Measurements from ENCODE around the gene MRPL14.

DNA sequence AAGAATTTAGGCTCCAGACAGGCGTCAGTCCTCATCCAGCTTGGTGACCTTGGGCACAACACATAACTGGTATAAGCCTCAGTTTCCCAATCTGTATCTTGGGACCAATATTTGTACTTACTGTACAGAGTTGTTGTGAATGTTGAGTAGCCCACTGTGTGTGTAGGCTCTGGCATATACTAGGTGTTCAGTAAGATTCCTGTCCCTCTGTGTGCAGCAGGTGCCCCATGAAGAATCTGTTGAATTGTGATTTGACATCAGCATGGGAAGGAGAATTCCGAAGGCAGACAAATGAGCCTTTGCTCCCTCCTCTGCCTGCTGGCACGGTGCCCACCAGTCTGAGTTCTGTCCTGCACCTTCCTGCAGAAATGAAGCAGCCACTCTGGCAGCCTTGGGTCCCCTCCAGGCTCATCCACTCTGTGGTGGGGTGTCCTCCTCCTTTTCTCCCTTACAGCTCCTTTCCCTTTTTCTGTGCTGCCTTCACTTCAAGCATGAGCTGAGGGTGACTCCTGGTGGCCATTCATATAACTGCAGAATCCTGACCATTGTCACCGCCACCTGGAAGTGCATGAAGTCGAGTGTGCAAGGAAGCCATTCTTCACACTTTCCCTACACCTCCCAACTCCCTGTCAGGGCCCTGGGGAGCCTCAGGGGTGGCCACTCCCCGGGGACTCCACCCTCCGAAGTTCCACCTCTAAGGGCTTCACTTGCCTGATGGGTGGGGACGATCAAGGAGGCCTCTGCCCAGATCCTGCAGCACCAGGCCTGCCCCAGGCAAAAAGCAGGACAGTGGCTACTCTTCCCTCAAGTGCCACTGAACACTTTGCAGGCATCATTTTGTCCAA, 48.2 kb downstream of the MRPL14 start:
- no peak for TF ChIP-seq EZH2phosphoT487 (IDR thresholded peaks at IDR 0.05; ENCODE audit: borderline replicate concordance, low read depth, low read length)
- TF ChIP-seq, protein P1, sequence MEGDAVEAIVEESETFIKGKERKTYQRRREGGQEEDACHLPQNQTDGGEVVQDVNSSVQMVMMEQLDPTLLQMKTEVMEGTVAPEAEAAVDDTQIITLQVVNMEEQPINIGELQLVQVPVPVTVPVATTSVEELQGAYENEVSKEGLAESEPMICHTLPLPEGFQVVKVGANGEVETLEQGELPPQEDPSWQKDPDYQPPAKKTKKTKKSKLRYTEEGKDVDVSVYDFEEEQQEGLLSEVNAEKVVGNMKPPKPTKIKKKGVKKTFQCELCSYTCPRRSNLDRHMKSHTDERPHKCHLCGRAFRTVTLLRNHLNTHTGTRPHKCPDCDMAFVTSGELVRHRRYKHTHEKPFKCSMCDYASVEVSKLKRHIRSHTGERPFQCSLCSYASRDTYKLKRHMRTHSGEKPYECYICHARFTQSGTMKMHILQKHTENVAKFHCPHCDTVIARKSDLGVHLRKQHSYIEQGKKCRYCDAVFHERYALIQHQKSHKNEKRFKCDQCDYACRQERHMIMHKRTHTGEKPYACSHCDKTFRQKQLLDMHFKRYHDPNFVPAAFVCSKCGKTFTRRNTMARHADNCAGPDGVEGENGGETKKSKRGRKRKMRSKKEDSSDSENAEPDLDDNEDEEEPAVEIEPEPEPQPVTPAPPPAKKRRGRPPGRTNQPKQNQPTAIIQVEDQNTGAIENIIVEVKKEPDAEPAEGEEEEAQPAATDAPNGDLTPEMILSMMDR (conservative IDR thresholded peaks at IDR 0.05; ENCODE audit: low read length) = peak; percentile 82

Data from OCI-LY7 (cell line).